Measurements from ENCODE around the gene TCP11.

Gene TCP11

DNA sequence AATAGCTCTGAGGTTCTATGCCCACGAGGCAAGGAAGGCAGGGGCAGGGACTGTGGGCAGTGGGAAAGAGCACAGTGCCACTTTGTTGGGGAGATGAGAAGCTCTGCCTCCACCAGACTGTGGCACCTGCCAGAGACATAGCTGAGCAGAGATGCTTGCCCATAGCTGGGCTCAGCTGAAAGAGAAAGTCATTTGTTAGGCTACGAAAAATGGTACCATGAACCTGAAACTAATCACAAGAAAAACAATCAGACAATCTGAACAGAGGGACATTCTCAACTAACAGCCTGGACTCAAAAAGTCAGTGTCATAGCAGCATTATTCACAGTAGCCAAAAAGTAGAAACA lies 32.9 kb upstream of the TCP11 start:
- TF ChIP-seq, protein P1, sequence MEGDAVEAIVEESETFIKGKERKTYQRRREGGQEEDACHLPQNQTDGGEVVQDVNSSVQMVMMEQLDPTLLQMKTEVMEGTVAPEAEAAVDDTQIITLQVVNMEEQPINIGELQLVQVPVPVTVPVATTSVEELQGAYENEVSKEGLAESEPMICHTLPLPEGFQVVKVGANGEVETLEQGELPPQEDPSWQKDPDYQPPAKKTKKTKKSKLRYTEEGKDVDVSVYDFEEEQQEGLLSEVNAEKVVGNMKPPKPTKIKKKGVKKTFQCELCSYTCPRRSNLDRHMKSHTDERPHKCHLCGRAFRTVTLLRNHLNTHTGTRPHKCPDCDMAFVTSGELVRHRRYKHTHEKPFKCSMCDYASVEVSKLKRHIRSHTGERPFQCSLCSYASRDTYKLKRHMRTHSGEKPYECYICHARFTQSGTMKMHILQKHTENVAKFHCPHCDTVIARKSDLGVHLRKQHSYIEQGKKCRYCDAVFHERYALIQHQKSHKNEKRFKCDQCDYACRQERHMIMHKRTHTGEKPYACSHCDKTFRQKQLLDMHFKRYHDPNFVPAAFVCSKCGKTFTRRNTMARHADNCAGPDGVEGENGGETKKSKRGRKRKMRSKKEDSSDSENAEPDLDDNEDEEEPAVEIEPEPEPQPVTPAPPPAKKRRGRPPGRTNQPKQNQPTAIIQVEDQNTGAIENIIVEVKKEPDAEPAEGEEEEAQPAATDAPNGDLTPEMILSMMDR (IDR thresholded peaks at IDR 0.05; ENCODE audit: extremely low read depth, insufficient read depth, missing control alignments) = no peak
- in situ Hi-C loops (cut with MboI; ENCODE audit: low pct_unique_long_range_greater_than_20kb, low sequenced_read_pairs, unreplicated experiment) = no loop called here
- no peak for DNase-seq (ENCODE audit: low spot score)

GRCh38 chr6:35173427-35174087 lies 32.4 kb upstream of the TCP11 start:
- TF ChIP-seq, protein P1 (IDR thresholded peaks at IDR 0.05; ENCODE audit: extremely low read depth, insufficient read depth, missing control alignments) = no peak
- in situ Hi-C loops (cut with MboI; ENCODE audit: low pct_unique_long_range_greater_than_20kb, low sequenced_read_pairs, unreplicated experiment) = no loop called here
- DNase-seq (ENCODE audit: low spot score) = no peak

- TF ChIP-seq, protein P1 (IDR thresholded peaks at IDR 0.05; ENCODE audit: extremely low read depth, insufficient read depth, missing control alignments) = no peak
- in situ Hi-C loops (cut with MboI; ENCODE audit: low pct_unique_long_range_greater_than_20kb, low sequenced_read_pairs, unreplicated experiment) = no loop called here
- no peak for DNase-seq (ENCODE audit: low spot score)
Observed at GRCh38 chr6:35173044-35173426, 31.9 kb upstream of the TCP11 start.

- no peak for DNase-seq (ENCODE audit: low spot score)
- TF ChIP-seq, protein P1 (IDR thresholded peaks at IDR 0.05; ENCODE audit: extremely low read depth, insufficient read depth, missing control alignments) = no peak
- in situ Hi-C loops (cut with MboI; ENCODE audit: low pct_unique_long_range_greater_than_20kb, low sequenced_read_pairs, unreplicated experiment) = no loop called here
Observed at GRCh38 chr6:35170891-35171290, 29.8 kb upstream of the TCP11 start.

DNA sequence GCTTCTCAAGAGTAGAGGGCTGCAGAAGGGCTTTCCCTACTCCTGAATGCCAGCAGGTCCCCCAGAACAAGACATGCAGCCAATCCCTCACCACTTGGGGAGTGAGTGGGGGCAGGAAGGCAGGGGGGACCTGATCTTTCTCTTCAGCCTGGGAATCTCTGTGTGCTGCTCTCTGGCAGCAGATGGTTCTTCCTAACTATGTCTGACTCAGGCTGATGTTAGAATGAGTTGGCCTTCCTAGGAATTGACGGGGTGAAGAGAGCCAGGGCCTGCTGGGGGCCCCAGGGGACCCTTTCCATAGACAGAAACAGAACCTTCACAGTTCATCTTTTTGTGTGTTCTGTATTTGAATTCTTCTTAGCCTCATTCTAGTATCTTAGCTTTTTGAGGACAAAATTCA lies 29.0 kb upstream of the TCP11 start:
- in situ Hi-C loops (cut with MboI; ENCODE audit: low pct_unique_long_range_greater_than_20kb, low sequenced_read_pairs, unreplicated experiment) = no loop called here
- TF ChIP-seq, protein P1 (IDR thresholded peaks at IDR 0.05; ENCODE audit: extremely low read depth, insufficient read depth, missing control alignments) = no peak
- DNase-seq (ENCODE audit: low spot score) = no peak

DNA sequence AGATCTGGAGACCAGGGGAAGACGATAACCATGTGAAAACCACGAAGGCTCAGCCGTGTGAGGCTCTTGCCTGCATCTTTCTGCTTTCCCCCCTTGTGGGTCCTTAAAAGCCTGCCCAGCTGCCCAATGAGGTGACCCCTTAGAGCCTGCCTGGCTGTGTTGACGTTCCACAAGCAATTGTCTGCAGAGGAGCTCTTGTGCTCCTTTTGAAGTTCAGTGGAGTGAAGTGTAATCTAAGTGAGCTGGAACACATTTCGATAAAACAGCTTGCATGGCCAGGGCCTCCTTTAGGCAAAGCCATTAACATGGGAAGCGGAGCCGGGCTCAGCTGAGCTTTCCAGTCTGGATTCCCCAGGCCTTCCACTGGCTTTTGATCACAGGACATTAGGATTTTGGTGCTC lies 27.3 kb upstream of the TCP11 start:
- TF ChIP-seq, protein P1 (IDR thresholded peaks at IDR 0.05; ENCODE audit: extremely low read depth, insufficient read depth, missing control alignments) = no peak
- no peak for DNase-seq (ENCODE audit: low spot score)
- in situ Hi-C loops (cut with MboI; ENCODE audit: low pct_unique_long_range_greater_than_20kb, low sequenced_read_pairs, unreplicated experiment) = no loop called here

- in situ Hi-C loops (cut with MboI; ENCODE audit: low pct_unique_long_range_greater_than_20kb, low sequenced_read_pairs, unreplicated experiment) = no loop called here
- TF ChIP-seq, protein P1 (IDR thresholded peaks at IDR 0.05; ENCODE audit: extremely low read depth, insufficient read depth, missing control alignments) = no peak
- no peak for DNase-seq (ENCODE audit: low spot score)
Observed at GRCh38 chr6:35167505-35167904, 26.4 kb upstream of the TCP11 start.
